Tibial nerve (tissue), 3 donors: ENCODE measurements around the gene LONP1.

Experiments
- POLR2A ChIP-seq, 2 donors: fragments of 450-650 bp; IDR thresholded peaks; one replicate each; pipeline ENCODE4 v1.6.1; 2017; ENCODE audit warnings: antibody characterized with exemption in 2 of 2, mild to moderate bottlenecking in 2 of 2, moderate library complexity in 2 of 2
- TF ChIP-seq, protein P1 (sequence below), 5 experiments: fragments of 200-600 bp in 3 of 5; fragments of 450-650 bp in 2 of 5; sonication (generic) in 3 of 5; IDR thresholded peaks; one replicate each; pipeline ENCODE4 v1.5.1; 2016 to 2019; ENCODE audit warnings: antibody characterized with exemption in 5 of 5, mild to moderate bottlenecking in 3 of 5, moderate library complexity in 2 of 5

DNA sequence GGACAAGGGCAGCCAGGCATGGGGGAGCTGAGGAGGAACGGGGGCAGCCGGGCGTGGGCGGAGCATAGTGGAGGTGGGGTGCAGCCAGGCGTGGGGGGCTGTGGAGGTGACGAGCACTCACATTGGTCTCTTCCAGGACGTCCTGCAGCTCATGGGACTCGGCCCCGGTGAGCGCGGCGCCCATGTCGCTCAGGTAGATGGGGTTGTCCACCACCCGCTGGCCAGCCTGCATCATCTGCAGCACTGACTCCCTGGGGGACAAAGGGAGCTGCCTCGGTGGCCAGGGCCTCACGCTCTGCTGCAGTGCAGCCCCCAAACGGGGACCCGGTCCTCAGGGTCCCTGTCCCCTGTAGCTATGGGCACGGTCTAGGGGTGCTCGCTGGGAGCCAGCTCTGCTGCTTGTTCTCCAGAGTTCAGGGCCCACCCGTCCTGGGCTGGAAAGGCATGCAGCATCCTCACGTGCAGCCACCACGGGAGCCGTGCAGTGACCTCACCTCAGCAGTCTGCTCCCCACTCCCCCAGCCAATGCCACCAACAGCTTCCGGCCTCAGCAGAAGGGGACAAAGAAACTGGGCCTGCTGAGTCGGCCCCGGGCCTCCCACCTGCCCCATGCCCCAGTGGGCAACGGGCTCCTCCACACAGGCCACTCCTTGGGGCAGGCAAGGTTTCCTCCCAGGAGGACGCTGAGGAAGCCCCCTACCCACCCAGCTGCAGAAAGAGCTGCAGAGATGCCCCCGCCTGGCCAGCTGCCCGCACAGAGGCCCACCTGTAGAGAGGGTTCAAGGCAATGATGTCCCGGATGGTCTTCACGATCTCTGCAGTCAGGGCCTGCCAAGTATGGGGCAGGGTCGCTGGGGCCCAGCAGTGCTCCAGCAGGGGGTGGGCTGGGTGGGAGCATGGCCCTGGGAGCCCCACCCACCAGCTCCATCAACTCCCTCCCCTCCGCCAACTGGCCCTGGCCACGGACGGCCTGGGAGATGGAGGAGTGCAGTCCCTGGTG is 12.1 kb downstream of the LONP1 start:
- TF ChIP-seq, protein P1, sequence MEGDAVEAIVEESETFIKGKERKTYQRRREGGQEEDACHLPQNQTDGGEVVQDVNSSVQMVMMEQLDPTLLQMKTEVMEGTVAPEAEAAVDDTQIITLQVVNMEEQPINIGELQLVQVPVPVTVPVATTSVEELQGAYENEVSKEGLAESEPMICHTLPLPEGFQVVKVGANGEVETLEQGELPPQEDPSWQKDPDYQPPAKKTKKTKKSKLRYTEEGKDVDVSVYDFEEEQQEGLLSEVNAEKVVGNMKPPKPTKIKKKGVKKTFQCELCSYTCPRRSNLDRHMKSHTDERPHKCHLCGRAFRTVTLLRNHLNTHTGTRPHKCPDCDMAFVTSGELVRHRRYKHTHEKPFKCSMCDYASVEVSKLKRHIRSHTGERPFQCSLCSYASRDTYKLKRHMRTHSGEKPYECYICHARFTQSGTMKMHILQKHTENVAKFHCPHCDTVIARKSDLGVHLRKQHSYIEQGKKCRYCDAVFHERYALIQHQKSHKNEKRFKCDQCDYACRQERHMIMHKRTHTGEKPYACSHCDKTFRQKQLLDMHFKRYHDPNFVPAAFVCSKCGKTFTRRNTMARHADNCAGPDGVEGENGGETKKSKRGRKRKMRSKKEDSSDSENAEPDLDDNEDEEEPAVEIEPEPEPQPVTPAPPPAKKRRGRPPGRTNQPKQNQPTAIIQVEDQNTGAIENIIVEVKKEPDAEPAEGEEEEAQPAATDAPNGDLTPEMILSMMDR (IDR thresholded peaks at IDR 0.05) = no peak
- no peak for TF ChIP-seq POLR2A (IDR thresholded peaks at IDR 0.05)
